NCI-H2227 (cell line): ENCODE measurements around the gene MAGOH.

ENCODE experiments used
- DNase-seq: peaks from one replicate; lab custom pipeline; 2025; ENCODE audit not compliant: unreplicated experiment; lab: John Stamatoyannopoulos, UW

Gene MAGOH

DNA sequence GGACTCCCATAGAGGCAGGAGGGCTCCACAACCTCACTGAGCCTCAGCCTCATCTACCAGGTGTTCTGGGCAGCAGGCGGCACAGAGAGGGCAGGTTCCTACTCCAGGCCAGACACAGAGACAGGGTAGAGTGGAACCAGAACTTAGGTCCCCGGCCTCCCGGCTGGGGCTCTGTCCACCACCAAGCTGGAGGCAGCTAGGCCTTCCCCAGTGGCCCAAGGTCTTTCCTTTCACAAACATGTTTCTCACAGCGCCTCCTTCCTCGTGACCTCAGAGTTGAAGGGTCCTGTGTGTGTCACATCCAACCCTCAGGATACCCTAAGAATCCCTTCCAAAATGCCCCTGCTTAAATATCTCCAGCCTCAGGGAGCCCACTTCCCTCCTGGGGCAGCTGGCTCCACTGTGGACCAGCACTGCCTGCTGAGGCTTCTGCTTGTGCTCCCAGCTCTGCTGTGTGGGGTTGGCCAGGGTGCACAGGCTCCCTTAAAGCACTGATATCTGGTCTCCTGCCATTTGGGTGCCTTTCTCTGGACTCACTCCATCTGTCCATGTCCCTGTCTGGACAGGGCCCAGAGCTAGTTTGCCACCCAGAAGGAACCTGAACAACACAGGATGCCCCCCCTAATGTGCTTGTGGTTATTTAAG lies 33.2 kb upstream of the MAGOH start:
- DNase-seq, result no peak

DNA sequence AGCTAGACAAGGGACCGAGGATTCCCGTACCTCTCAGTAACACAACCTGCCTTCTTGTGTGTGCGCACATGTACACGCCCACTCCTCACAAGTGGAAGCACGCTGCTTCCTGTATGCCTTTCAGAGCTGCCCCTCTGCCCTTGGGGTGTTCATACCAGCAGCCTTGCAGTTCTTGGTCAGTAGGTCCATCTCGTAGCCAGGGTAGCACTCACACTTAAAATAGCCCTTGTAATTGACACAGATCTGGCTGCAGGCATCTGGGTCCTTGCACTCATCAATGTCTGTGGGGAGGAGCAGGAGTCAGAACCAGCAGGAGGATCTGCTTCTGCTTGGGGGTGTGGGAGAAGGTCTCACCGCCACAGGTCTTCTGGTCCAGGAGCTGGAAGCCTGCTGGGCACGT lies 32.6 kb upstream of the MAGOH start:
- DNase-seq, result no peak

DNA sequence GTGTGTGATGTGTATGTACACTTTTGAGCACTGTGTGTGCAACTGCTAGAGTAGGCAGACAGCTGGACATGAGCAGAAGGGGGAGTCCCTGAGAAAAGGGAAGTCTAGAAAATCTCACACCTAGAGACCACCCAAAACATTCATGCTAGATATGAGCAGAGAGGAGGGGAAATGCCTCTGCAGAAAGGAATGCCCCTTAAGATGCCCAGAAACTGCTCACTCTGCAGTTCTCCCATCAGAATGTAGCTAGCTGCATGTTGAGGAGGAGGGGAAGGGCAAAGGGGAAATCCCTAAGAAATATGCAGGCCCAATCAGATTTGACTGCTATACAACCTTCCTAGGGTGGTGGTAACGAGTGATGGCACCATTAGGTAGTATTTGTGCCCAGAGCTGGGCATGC lies 31.8 kb upstream of the MAGOH start:
- no peak for DNase-seq

DNA sequence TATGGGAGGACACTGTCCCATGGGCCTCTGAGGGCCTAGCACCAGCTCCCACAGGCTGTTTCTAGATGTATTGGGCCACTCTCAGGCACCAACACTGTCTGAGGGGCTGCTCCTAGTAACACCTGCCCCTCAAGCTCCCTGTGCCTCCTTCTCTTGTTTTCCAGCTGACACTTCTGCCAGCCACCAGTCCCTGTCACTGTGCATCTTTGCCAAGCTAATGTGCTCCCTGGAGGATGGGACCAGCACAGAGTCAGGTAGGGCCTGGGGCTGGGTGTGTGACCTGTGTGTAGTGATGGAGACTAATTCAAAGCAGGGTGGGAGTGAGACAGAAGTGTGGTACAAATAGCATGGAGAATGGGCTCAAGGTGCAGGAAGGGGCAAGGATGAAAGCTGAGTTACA lies 29.4 kb upstream of the MAGOH start:
- DNase-seq, result no peak

DNA sequence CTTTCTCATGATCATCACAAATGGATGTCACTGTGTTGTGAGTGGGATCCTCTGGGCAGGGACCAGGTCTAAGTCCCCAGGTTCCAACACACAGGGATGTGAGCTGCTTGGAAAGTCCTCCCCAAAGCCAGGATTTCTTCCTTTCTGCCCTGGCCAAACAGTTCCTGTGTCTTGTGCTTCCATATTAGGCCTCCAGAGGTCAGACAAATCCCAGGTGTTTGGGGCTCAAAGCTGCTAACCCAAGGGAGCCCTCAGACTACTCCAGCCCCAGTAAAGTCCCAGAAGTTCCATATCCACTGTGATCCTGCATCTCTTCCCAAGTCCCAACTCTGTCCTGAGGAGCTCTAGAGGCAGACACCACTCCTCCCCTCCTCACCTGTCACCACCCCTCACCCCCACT lies 27.7 kb upstream of the MAGOH start:
- DNase-seq, result peak; percentile 23

DNA sequence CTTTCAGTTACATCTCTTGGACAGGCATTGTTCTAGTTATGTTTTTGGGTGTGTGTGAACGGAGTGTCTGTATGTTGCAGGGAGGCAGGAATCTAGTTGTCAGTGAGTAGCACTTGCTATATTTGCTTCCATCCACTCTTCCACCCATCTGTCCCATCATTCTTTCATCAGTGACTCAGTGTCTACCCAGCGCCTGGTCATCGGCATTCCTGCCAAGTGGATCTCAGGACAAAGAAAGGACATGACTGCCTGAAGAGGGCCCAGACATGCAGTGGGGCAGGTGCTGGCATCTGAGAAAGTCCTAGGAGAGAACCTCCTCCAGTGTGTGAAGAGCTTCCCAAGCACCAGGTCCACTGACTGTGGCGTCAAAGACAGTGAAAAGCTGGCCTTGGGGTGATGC lies 27.3 kb upstream of the MAGOH start:
- no peak for DNase-seq

DNA sequence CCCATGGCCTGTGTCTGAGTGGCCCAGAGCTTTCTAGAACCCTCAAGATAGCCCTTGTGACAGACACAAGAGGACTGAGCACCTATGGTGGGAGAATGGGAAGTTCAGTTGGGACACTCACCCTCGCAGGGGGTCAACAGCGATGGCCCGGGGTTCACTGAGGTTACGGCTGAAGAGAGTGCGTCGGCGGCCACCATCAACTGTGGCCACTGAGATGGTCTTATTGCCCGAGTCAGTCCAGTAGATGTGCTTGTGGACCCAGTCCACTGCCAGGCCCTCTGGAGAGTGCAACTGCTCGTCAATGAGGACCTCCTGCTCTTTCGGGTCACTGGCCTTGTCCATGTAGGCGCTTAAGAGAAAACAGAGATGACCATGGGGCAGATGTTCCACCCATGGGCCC lies 25.7 kb upstream of the MAGOH start:
- DNase-seq, result no peak

DNA sequence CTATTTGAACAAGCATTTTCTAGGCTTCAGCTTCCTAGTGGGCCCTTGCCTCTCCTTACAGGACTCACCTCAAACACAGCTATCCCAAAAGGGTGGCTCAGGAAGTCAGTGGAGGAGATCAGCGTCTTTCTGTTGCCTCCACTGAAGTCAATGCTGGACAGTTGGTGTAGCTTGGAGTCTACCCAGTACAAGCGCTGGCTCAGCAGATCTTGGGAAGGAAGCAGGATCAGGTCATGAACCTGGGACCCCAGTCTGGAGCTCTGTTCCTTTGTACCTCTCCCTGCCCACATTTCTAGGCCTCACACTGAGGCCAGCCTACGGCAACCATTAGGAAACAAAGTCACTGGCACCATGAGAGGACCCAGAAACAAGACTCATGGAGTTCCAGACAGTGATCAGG lies 23.7 kb upstream of the MAGOH start:
- DNase-seq, result no peak

DNA sequence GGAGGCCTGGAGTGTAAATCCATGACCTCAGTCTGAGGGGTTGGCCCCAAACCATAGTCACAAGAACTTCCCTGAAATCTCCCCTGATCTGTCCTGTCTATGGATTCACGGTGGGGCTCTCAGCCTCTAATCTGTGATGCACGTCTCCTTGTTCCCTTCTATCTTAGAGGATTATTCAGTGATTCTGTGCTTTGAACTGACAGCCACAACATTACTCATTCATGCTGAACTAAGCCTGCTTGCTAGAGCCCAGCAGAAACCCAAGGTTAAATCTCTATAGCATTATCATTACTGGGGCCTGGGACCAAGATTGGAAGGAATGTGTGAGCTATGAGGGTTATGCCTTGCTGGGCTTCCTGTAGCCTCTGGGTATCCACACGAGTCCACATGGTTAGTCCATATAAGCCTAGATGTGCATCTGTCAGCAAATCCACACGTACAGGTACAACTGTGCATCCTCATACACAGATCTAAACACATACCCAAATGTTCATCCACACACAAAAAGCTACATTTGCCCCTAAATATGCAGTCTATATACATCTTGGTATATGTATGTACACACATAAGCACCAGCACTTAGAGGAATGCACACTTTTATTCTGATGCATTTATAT lies 22.4 kb upstream of the MAGOH start:
- no peak for DNase-seq

DNA sequence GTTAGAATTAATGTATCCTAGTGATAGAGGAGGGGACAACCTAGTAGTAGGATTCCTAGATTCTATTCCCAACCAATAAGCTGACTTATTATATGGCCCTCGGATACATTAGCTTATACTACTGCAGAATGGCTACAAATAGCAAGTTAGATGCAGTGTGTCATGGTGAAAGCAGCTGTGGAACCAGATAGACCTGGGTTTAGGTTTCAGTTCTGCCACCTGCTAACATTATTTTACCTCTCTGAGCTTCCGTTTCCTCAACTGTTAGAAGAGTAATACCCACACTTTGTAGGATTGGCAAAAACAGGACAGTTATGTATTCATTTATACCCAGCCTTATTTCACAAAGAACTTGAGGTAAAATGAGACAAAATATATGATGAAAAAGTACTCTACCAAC lies 21.6 kb upstream of the MAGOH start:
- no peak for DNase-seq

DNA sequence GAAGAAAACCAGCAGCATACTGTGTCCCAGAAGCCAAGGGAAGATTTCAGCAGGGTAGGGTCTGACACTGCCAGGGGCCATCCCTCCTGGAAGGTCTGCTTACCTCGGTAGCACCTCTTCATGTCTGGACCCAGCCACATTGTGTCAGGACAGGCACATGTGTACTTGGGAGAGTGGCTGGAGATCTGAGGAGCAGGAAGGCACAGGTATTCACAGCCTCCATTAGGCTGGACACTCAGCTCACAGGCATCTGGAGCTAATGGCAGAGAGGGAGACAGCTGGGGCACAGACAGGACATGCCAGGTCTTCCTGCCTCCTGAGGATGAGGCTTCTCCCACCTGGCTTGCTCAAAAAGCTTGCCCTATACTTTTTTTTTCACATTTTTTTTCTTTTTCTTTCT lies 19.9 kb upstream of the MAGOH start:
- no peak for DNase-seq

DNA sequence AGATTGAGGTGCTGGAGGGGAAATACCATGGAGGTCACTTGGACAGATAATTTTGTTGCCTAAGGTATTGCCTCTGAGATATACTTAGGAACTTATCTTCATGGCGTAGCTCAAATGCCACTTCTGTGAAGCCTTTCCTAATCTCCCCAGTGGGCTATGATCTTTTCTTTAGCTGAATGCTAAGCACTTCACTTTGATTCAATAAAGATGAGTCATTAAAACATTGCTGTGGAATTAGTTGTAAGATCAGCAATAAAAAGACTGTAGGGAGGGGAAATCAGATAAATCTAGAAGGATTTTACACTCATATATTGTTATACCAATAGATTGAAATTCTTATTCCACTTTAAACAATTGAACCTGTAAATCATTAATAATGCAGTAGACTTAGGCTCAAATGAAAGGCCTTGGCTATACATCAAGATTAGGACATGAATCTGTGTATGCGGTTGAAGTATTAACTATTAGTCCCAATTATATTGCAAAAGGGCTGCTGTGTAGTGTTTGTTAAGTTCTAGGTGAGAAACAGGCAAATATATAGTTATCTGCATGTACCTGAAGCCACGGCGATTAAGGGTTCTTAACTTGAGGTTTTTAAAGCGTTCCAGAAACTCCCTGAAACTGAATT lies 19.2 kb upstream of the MAGOH start:
- DNase-seq, result no peak

DNA sequence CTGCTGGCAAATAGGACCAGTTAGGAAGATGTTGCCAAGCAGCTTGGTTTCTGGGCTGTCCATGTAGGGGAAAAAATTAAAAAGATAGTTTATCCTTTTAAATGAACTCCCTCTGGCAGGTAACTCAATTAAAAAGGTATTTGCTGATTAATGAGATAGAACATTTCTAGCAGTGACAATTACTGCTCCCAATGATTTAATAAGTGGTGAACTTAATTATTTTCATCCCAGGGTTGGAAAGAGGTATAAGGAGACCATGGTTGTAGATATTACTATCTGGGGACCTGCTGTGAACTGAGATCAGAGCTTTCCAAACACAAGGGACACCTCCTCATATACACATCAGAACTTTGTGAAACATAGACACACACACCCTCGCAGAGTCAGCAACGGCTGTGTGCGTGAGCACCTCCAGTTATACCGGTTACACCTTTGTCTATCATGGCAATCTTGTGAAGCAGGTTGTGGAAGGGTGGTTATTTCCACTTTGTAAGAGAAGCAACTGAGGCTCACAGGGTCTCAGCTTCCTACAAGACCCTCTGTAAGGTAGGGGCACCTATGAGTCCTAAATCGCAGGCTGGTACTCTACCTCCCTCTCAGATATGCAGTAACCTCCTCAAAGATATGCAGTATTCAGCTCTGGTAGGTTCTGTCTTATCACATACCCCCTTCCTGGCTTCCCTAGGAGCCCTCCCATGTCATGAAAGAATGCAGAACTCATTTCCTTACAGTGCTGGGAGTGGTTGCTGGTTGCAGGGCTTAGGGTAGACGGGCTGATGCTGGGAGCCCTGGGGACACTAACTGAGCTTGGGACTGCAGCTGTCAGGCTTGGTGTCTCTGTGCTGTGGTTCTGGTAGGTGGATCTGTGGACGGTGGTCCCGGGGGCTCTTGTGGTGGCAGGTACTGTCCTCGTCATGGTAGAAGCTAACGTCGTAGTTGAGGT lies 18.5 kb upstream of the MAGOH start:
- no peak for DNase-seq

DNA sequence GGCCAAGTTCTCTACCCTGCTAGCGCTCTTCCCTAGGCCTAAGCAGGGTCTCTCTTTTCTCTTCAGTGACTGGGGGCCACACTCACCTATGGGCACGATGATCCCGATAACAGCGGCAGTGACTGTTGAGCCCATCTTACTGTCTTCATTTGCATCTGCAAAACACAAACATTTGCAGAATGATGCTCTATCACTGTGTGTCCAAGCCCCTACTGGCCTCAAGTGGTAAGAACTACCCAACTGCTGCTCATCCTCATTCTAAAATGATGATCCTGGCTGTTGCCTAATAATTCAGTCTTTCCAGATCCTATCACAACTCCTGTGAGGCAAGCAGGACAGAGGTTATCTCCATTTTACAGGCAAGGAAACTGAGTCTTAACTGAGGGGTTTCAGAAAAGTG lies 16.7 kb upstream of the MAGOH start:
- DNase-seq, result no peak

DNA sequence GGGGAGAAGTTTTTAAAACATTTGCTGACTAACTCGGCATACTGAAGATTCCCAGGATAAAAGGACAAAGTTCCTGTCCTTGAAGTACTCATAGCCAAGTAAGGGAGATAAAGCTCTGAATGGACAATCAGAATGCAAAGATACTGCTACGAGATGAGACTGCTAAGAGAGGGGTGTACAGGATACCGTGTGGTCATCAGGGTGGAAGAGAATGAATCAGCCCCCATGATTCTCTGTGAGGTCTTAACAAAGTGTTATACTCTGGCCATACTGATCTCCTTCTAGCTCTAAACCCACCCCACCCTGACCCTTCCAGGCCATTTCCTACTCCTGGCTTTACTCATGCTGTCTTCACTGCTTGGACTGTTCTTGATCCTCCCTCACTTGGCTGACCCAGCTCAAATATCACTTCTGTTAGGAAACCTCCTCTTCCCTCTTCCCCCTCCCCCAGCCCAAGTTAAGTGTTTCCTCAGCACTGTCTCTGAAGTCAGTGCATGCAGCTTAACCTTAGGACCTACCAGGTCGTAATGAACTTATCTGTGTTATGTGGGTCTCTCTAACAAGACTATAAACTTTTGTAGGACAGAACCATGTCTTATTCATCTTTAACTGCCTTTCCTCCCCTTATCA lies 15.8 kb upstream of the MAGOH start:
- no peak for DNase-seq

DNA sequence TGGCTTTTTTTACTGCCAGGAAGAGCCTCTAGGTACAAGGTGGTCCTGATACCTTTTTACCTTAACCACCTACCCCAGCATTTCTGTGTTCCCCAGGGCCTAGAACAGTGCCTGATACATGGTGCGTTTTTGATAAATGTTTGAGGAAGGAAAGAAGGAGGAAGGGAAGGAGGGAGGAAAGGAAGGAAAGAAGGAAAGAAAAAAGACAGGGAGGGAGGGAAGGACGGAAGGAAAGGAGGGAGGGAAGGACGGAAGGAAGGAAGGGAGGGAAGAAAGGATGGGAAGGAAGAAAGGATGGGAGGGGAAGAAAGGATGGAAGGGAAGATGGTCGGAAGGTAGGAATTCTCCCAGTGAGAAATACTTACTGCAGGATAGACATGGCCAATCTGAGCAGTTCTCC lies 12.0 kb upstream of the MAGOH start:
- no peak for DNase-seq

DNA sequence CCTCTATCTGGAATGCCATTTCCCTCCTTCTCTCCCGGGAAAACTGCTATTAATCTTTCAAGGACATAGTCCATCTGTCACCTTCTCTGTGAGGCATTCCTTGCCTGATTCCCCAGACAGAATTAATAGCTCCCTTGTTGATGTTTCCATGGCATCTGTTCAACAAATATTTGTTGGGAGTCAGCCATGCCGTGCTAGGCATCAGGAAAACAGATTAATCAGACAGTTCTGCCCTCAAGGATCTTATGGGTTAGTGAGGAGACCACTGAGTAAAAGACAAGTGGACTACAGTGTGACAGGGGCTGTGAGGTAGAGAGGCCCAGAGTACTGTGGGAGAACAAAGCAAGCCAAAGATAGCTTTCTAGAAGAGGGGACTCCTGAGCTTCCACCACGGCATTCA lies 11.4 kb upstream of the MAGOH start:
- peak; percentile 62 for DNase-seq

DNA sequence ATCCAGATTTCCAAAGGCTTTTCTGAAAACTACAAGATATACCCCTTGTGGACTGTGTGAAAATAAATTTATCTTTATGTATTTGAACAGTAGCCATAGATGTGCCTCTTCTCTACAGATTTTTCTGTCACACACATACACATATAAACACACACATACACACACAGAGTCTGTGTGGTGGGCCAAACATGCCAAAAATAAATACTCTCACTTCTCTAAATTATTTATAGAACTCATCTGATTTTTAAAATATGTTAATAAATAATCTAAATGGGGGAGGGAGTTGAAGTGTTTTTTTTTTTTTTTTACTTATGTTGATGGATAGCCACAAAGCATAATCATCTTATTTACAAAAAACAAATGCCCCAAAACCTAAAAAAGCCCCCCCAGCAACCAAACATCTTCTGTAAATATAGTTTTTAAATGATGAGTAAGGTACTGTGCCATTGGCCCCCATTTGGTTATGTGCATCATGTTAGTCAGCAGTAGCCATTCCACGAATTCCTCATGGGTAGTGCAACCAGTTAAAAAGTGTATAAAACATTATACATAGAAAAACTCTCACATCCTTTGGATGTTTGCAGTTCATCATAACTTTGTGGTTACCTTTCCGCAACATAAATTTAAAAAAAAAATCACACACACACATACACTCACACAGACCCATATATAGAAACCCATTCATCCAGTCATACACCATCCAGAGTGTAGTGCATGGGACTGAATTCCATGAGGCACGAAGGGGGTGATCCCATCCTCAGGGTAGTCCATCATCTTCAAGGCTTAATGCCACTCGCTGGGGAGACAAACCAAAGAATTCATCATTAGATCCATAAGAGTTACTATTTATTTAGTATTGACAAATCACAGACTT lies 8.2 kb upstream of the MAGOH start:
- DNase-seq, result no peak

DNA sequence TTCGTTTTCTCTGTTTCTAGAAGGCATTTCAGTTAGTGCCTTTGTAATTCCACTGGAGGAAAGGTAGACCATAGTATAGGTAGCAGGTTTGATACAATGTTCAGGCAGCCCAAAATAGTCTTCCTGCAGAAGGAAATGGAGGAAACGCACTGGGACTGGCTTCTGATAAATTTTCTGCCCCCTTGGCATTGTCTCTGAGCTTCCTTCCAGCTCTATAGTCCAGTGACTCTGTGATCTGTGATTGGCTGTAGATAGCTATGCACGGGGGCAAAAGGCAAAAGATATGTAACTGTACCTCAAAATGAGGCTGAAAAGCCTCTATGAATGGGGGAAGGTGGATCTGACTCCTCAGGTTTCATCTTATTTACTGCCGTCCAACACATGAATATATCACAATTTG lies 5.8 kb upstream of the MAGOH start:
- DNase-seq, result no peak

DNA sequence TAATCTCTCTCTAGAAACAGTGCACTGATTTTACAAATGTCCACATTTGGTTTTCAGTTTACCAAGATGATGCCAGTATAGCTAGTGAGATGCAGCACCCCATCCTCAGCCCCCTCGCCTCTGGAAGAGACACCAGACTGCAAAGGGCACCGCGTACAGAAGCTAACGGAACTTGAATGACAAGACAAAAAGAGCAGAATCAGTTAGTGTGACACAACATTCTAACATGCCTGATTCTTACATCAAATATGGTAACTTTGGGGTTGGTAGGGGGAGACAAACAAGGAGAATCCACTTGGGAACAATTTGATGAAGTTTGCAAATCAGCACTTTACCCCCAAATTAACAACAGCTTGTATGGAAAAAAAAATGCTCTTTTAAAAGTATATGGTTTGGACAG lies 4.1 kb upstream of the MAGOH start:
- no peak for DNase-seq
